ENCODE data around the gene SNRNP70.
"Not testable (repeated sequence)": the region's sequence is repeated elsewhere in the genome, so short reads cannot be mapped to it uniquely, and the experiment has no call there.

Gene SNRNP70

GRCh38 chr19:49119411-49120324 is 34.4 kb downstream of the SNRNP70 start, which contains the start of gene PPFIA3:
Gene PPFIA3 (plus strand): TSS chr19:49119544. CDS start chr19:49127874, 8,330 bp downstream.
- in situ Hi-C loops (cut with MboI; ENCODE audit: low pct_unique_long_range_greater_than_20kb, low sequenced_read_pairs, unreplicated experiment): no loop called here
- peak; percentile 56 for DNase-seq (ENCODE audit: low spot score)
- no peak for TF ChIP-seq CTCF (IDR thresholded peaks at IDR 0.05; ENCODE audit: extremely low read depth, insufficient read depth, missing control alignments)

- TF ChIP-seq CTCF (IDR thresholded peaks at IDR 0.05; ENCODE audit: extremely low read depth, insufficient read depth, missing control alignments): no peak
- in situ Hi-C loops (cut with MboI; ENCODE audit: low pct_unique_long_range_greater_than_20kb, low sequenced_read_pairs, unreplicated experiment): no loop called here
- DNase-seq (ENCODE audit: low spot score): no peak
Measured at GRCh38 chr19:49120325-49120683, 35.1 kb downstream of the SNRNP70 start.

DNA sequence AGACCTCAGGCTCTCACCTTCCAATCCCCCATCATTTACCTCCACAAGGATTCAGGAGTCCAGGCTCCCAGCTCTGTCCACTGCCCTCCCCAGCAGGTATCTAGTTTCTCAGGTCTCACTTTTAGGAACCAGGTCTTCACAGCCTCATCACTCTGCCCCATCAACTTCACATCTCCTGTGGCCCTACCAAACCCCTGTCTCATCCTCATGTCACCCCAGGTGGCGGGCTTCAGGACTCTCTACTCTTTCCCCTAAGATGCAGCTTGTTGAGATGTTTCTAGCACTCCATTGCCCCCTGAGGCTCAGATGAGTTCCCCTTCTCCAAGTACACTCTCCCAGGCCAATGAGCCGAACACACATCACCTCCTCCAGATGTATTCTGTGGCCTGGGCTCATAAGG is 35.6 kb downstream of the SNRNP70 start:
- TF ChIP-seq CTCF (IDR thresholded peaks at IDR 0.05; ENCODE audit: extremely low read depth, insufficient read depth, missing control alignments): no peak
- no peak for DNase-seq (ENCODE audit: low spot score)
- in situ Hi-C loops (cut with MboI; ENCODE audit: low pct_unique_long_range_greater_than_20kb, low sequenced_read_pairs, unreplicated experiment): no loop called here

GRCh38 chr19:49121841-49122240 is 36.6 kb downstream of the SNRNP70 start:
- DNase-seq (ENCODE audit: low spot score); in situ Hi-C loops (cut with MboI; ENCODE audit: low pct_unique_long_range_greater_than_20kb, low sequenced_read_pairs, unreplicated experiment): not testable (repeated sequence)

DNA sequence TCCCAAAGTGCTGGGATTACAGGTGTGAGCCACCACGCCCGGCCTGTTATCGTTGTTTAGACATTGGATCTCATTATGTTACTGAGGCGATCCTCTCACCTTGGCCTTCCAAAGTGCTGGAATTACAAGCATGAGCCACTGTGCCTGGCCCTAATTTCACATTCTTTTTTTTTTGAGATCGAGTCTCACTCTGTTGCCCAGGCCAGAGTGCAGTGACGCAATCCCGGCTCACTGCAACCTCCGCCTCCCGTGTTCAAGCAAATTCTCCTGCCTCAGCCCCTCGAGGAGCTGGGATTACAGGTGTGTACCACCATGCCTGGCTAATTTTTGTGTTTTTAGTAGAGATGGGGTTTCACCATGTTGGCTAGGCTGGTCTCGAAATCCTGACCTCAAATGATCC is 38.0 kb downstream of the SNRNP70 start:
- not testable (repeated sequence) for DNase-seq (ENCODE audit: low spot score)

DNA sequence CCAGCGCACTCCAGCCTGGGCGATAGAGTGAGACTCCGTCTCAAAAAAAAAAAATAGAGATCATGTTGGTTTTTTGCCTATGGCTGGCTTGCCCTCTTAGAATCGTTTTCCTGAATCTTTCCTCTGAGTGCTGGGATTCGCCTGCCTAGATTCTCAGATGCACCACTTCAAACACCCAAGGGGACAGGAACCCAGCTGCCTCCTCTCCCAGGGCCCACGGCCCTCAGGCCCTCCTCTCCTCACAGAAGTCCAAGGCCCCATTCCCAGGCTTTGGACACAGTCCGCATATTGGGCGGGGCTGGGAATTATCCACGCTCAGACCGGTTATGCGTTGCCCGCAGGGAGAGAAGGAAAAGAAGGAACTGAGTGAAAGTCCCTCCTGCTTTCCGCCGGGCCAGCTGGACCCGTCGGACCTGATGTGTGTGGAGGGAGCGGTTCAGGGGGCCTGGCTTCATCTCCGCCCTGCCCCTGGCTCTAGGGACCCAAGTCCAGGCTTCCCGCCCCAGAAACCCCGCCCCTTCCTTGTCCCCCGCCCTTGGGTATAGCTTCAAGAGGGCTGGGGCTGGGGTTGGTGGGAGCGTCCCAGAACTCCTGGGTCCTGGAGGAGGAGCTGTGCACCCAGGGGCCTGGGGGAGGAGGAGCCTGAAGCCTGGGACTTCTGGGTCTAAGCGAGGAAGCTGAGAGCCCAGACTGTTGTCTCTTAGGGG is 39.9 kb downstream of the SNRNP70 start:
- no peak for TF ChIP-seq CTCF (IDR thresholded peaks at IDR 0.05; ENCODE audit: extremely low read depth, insufficient read depth, missing control alignments)
- DNase-seq (ENCODE audit: low spot score): no peak
- in situ Hi-C loops (cut with MboI; ENCODE audit: low pct_unique_long_range_greater_than_20kb, low sequenced_read_pairs, unreplicated experiment): no loop called here

More for the DNA sequence above, 38.0 kb downstream of the SNRNP70 start:
- in situ Hi-C loops (cut with MboI; ENCODE audit: low pct_unique_long_range_greater_than_20kb, low sequenced_read_pairs, unreplicated experiment): not testable (repeated sequence)

DNA sequence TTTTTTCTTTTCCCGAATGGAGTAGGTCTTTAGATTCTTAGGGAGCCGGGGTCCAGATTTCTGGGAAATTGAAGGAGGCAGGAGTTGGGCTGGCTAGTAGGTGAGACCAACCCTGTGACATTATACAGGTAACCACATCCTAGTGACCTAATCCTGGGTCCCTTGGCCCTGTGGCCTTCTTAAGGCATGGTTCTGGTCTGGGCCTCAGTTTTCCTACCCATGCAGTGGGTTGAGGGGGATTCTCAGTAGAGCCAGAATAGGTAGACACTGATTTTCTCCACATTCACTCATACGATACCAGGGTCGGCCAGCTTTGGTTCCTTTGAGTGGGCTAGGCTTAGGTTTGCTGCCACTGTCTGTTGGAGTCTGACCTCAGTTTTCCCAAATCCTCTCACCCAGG is 41.3 kb downstream of the SNRNP70 start:
- in situ Hi-C loops (cut with MboI; ENCODE audit: low pct_unique_long_range_greater_than_20kb, low sequenced_read_pairs, unreplicated experiment): no loop called here
- DNase-seq (ENCODE audit: low spot score): no peak
- no peak for TF ChIP-seq CTCF (IDR thresholded peaks at IDR 0.05; ENCODE audit: extremely low read depth, insufficient read depth, missing control alignments)

DNA sequence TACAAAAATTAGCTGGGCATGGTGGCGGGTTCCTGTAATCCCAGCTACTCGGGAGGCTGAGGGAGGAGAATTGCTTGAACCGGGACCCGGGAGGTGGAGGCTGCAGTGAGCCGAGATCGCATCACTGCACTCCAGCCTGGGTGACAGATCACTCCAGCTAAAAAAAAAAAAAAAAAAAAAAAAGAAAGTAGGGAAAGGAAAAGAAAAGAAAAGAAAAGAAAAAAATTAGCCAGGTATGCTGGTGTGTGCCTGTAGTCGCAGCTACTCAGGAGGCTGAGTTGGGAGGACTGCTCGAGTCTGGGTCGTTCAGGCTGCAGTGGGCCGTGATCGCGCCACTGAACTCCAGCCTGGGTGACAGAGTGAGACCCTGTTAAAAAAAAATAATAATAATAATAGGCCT is 42.0 kb downstream of the SNRNP70 start:
- in situ Hi-C loops (cut with MboI; ENCODE audit: low pct_unique_long_range_greater_than_20kb, low sequenced_read_pairs, unreplicated experiment): not testable (repeated sequence)

More for the DNA sequence above, 42.0 kb downstream of the SNRNP70 start:
- DNase-seq (ENCODE audit: low spot score): not testable (repeated sequence)
